ENCODE results near the gene CD109. TPM values are rescaled to one million over a fixed set of nuclear protein-coding genes. Genes with fewer than 3 reads are reported as not detected.
"Not testable (repeated sequence)": the region's sequence is repeated elsewhere in the genome, so short reads cannot be mapped to it uniquely, and the experiment has no call there.

CD109 gene
- total and polyA plus RNA-seq, 11 donors = 1.9 to 30.5 (median 10.7) TPM

- intact Hi-C loops (cut with DNase I) = no loop called here
- WGBS, 4 donors = 85 to 93% (median 89%) methylated on average over 1 of the region's 1 CpG
- ATAC-seq = no peak
- no peak overlapping the region for H3K4me3 ChIP-seq
- DNase-seq = no peak
- no peaks in the 10 kb centered on the region for H3K27me3 ChIP-seq
- H3K9me3 ChIP-seq = no peaks in the 10 kb centered on the region
- H3K4me1 ChIP-seq = peaks cover 0 to 5% (median 0%) of the 10 kb centered on the region in 12 donors
- TF ChIP-seq, protein P1, sequence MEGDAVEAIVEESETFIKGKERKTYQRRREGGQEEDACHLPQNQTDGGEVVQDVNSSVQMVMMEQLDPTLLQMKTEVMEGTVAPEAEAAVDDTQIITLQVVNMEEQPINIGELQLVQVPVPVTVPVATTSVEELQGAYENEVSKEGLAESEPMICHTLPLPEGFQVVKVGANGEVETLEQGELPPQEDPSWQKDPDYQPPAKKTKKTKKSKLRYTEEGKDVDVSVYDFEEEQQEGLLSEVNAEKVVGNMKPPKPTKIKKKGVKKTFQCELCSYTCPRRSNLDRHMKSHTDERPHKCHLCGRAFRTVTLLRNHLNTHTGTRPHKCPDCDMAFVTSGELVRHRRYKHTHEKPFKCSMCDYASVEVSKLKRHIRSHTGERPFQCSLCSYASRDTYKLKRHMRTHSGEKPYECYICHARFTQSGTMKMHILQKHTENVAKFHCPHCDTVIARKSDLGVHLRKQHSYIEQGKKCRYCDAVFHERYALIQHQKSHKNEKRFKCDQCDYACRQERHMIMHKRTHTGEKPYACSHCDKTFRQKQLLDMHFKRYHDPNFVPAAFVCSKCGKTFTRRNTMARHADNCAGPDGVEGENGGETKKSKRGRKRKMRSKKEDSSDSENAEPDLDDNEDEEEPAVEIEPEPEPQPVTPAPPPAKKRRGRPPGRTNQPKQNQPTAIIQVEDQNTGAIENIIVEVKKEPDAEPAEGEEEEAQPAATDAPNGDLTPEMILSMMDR (IDR thresholded peaks at IDR 0.05) = no peak
- TF ChIP-seq POLR2A (IDR thresholded peaks at IDR 0.05) = no peak
- no peak overlapping the region for H3K27ac ChIP-seq
- peaks cover 0 to under 1% (median 0%) of the 10 kb centered on the region in 9 donors for H3K36me3 ChIP-seq
These were observed 105.8 kb downstream of the CD109 start for GRCh38 chr6:73801652-73802268.

DNA sequence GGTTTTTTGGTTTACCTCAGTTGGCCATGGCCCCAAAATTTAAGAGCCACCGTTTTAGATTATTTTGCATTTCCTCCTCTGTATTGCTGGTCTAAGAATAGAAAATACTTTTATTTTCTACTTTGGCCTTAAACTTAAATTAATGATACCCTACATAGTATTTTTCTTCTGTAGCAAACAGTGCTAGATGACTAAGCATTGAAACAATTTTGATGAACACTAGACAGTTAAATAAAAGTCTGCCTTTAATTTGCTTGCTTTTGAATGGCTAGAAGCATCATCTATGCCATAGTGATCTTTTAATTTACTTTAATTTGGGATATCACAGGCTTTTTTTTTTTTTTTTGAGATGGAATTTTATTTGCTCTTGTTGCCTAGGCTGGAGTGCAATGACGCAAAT lies 106.4 kb downstream of the CD109 start:
- no peaks in the 10 kb centered on the region for H3K9me3 ChIP-seq
- H3K4me1 ChIP-seq = peaks cover 0 to 5% (median 0%) of the 10 kb centered on the region in 12 donors
- no peak overlapping the region for H3K4me3 ChIP-seq
- DNase-seq (no peak), ATAC-seq (no peak)
- intact Hi-C loops (cut with DNase I) = no loop called here
- no peaks in the 10 kb centered on the region for H3K27me3 ChIP-seq
- WGBS, 4 donors = 70 to 82% (median 78%) methylated on average over 2 of the region's 2 CpGs
- TF ChIP-seq, protein P1 (IDR thresholded peaks at IDR 0.05) = no peak
- no peak for TF ChIP-seq POLR2A (IDR thresholded peaks at IDR 0.05)
- H3K27ac ChIP-seq = no peak overlapping the region
- peaks cover 0 to 2% (median 0%) of the 10 kb centered on the region in 9 donors for H3K36me3 ChIP-seq

DNA sequence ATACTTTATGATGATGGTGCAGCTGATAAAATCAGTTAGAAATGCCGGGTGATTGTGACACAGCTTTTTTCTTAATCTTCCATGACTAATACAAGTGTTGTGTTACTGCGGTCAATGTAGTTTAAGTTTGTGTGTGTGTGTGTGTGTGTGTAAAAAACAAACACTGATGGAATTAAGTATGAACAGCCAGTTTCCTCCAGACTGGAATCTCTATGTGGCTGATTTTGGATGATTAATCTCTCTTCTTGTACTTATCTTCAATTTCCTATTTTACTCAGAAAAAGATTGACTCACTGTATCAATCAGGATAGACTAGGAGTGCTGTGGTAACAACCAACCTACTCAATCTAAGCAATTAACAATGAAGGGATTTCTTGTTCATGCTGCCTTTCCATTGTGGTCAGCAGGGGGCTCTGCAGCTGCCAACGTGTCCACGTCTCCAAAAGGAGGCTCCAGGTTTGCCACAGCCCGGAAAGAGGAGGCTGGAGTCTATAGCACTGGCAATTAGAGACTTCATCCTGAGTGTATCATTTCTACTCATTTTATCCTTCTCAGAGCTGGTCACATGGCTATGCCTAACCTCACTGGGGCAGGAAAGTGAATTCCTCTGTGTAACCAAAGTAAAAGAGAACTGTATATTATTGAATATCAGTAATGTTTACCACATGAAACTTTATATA lies 107.7 kb downstream of the CD109 start:
- DNase-seq (peak in 1 of 5 donors; percentile 10), ATAC-seq (no peak)
- H3K36me3 ChIP-seq = peaks cover 0 to 2% (median 0%) of the 10 kb centered on the region in 9 donors

GRCh38 chr6:73805221-73805620 lies 109.2 kb downstream of the CD109 start:
- ATAC-seq; H3K27me3 ChIP-seq; intact Hi-C loops (cut with DNase I); H3K9me3 ChIP-seq; H3K4me1 ChIP-seq; H3K27ac ChIP-seq; H3K4me3 ChIP-seq; DNase-seq; H3K36me3 ChIP-seq: not testable (repeated sequence)
- WGBS, 4 donors = 92 to 97% (median 94%) methylated on average over 7 of the region's 7 CpGs

More for the DNA sequence above, 107.7 kb downstream of the CD109 start:
- intact Hi-C loops (cut with DNase I) = no loop called here
- Histone ChIP-seq H3K9me3 (no peaks in the 10 kb centered on the region), H3K27ac (no peak overlapping the region), H3K27me3 (no peaks in the 10 kb centered on the region), H3K4me3 (no peak overlapping the region), H3K4me1 (peaks cover 0 to 5% (median 0%) of the 10 kb centered on the region in 12 donors)
- 61 to 70% (median 67%) methylated on average over 5 of the region's 5 CpGs for WGBS, 4 donors
- no peak for TF ChIP-seq POLR2A (IDR thresholded peaks at IDR 0.05)
- TF ChIP-seq, protein P1 (IDR thresholded peaks at IDR 0.05) = peak in 9 of 12 donors; percentile 12 to 49 (median 31)

DNA sequence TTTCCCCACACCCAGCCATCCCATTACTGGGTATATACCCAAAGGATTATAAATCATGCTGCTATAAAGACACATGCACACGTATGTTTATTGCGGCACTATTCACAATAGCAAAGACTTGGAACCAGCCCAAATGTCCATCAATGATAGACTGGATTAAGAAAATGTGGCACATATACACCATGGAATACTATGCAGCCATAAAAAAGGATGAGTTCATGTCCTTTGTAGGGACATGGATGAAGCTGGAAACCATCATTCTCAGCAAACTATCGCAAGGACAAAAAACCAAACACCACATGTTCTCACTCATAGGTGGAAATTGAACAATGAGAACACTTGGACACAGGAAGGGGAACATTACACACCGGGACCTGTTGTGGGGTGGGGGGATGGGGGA lies 110.0 kb downstream of the CD109 start:
- H3K36me3 ChIP-seq; H3K27ac ChIP-seq; intact Hi-C loops (cut with DNase I); ATAC-seq; H3K9me3 ChIP-seq; DNase-seq; H3K4me1 ChIP-seq; H3K27me3 ChIP-seq; H3K4me3 ChIP-seq: not testable (repeated sequence)
- WGBS, 4 donors = 84 to 97% (median 95%) methylated on average over 3 of the region's 4 CpGs
